NCI-H2171 (cell line): ENCODE data around the gene ORAI2.
"Not testable (repeated sequence)": the region's sequence is repeated elsewhere in the genome, so short reads cannot be mapped to it uniquely, and the experiment has no call there.

Experiments used
- DNase-seq: peaks from one replicate; lab custom pipeline; 2025; lab: John Stamatoyannopoulos, UW

The ORAI2 gene

DNA sequence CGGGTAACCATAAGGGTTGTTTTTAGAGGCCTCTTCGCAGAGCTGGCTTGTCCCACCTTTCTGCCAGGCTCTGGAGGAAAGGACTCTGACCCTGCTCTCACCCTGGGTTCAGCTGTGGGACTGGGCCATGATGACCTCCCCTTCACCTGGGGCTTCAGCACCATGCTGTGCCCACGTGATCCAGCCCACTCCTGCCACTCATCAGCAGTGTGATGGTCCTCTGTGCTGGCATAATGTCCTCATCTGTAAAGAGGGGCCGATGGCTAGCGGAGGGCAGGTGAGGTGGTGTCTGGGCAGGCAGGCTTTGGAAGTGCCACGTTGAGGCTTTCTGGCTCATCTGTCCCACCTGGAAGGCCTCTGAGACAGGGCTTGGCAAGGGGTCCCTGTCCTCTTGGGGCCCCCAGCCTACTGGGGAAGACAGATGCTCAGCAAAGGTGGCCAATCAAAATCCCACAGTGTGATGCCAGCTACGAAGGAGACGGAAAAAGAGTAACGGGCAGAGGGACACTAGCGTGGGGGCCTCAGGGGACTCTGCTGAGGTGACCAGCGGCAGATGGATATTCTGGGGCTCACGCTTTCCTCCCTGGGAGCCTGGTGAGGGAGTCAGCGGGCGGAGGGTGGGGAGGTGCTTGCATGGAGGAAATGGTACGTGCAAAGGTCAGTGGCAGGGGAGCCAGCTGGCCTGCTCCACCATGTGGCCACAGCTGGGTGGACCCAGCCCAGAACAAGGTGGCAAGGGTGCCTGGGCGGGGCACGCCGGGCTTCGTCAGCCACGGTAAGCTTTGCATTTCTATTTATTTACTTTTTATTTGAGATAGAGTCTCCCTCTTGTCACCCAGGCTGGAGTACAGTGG lies 36.8 kb downstream of the ORAI2 start:
- no peak for DNase-seq

DNA sequence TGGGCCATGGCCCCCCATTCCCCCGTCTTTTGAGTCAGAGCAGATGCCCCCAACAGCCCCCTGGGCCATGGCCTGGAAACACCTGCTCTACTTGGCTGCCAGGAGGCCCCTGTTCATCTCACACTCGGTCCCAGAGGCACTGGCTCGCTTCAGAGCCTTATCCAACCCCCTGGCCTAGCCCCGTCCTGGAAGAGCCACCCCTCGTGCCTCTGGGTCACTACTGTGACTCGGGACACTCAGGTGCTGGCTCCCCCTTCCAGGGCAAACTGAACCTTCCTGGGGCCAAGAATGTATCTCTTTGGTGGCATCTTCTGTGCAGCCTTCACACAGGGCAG lies 38.4 kb downstream of the ORAI2 start:
- DNase-seq, result no peak

DNA sequence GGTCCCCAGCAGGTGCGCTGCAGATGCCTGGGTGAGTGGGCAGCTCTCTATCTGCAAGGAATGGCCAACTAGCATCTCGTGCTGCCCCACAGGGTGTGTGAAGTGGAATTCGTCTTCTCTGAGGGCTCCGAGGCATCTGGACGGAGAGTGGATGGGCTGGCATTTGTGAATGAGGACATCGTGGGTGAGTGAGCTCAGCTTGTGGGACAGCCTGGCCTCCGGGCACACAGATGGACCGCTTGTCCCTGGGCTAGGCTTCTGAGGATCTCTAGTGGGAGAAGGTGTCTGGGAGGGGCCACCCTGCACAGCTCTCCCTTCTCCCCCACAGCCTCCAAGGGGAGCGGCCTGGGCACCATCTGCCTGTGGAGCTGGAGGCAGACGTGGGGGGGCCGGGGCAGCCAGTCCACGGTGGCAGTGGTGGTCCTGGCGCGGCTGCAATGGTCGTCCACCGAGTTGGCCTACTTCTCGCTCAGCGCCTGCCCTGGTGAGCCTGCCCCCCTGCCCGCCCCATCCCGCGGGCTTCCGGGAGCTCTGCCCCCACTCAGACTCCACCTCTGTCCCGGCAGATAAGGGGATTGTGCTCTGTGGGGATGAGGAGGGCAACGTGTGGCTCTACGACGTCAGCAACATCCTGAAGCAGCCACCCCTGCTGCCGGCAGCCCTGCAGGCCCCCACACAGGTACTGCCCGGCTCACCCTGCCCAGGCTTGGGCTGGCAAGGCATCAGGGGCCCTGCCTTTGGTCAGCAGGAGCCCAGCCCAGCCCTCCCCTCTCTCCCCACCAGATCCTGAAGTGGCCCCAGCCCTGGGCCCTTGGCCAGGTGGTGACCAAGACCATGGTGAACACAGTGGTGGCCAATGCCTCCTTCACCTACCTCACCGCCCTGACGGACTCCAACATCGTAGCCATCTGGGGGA lies 39.0 kb downstream of the ORAI2 start:
- no peak for DNase-seq

DNA sequence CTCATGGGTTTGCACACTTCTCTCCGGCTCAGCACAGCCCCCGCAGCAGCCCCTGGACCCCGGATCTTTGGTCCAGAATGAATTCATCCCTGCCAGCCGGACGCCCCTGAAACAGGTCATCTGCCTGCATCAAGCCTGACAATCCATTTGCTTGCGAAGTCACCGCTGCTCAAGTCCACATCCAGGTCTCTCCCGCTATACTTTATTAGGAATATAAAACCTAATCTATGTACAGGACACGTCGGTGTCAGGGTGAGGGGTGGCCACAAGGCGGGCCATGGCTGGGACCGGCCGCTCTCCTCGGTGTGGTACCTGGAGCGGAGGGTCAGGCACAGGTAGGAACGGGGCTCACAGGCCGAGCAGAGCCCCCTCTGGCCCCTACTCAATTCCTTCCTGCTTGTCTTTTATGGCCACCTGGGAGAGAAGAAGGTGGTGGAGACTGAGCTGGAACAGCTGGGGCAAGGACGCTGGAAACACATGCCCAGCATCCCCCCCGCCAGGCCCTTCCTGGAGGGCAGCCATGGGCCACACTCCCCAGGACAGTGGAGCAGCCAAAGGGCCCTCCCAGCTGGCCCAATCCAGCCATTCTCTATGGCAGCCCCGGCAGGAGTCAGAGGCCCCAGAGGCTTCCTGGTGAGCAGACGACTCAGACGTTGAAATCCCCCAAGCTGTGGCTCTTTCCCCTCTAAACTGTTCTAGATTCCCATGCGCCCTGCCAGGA lies 40.1 kb downstream of the ORAI2 start:
- DNase-seq, result no peak

DNA sequence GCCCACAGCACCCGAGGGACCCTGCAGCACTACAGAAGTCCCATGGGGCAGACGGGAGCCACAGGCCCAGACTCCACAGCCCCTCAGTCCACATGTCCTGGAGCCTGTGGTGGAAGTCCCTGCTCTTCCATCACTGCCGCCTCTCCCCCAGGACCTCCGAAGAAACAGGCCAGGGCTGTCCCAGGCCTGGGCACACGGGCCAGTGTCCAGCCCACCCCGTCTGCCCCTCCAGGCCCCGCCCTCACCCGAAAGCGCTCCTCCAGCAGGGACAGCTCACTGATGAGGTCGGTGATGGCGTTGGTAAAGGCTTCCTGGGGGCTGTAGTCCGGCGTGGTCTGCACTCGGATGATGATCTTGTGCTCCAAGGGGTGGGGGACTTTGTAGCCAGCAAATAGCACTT lies 40.7 kb downstream of the ORAI2 start:
- not testable (repeated sequence) for DNase-seq

DNA sequence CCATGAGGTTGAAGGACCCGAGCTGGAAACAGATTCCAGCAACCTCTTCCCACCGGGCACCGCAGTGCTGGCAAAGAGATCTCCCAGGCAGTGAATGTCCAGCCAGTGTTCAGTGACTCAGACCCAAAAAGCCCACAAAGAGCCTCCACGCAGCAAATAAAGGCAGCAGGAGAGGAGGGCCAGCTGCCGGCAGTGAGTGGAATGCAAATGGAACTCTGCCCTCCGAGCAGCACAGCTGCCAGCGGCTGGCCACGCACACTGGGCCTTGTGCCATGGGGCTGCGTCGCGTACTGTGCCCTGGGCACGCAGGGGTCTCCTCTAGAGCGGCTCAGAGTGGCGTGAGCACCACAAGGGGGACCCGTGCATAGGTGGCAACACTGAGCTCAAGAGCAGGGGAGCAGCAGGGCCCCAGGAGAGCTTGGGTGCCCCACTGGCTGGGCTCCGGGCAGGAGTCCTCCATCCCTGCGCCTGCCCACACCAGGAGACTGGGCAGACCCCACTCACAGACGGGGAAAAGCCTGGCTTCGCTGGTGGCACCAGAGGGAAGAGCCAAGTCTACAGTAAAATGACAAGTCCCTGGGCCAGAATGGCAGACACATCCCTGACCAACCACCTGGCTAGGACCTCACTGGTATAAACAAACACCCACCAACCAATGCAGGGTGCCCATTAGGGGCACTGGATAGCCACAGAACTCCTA lies 41.5 kb downstream of the ORAI2 start:
- not testable (repeated sequence) for DNase-seq

DNA sequence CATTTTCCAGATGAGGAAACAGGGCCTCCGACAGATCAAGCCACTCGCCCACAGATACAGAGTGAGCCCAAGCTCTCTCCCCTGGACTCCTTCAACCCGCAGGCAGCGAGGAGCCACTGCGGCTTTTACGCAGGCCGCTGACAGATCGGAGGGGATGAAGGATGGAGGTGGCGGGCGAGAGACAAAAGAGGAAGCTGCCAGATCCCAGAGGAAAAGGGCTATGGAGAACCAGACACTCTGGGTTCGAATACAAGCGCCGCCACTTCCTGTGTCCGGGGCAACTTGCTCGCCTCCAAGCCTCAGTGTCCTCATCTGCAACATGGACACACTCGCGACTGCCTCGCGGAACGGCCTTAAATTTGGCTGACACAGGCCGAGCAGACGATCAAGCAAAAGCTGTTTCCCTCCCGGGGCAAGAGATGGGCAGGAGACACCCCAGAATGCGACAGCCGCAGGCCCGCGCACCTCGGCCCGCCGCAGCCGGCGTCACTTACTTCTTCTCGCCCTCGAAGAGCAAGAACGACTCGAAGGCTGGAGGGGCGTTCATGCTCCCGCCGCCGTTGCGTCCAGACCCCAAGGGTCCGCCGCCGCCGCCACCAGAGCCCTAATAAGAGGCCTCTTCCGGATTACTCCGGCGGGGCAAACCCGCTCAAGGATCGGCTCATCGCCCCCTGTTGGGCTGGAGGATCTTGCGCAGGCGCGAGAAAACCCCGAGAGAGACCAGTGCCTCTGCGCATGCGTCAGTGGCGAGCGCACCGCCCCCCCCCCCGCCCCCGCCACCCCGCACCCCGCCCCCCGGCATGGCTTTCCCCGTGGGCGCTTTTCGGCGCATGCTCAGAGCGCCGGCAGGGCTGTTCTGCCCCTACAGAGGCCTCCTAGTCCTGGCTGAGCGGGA lies 45.2 kb downstream of the ORAI2 start, which contains the start of gene POLR2J:
Gene POLR2J, minus strand, starts transcription at position 609 of the 895 bp plus-strand sequence. Its CDS starts 62 bp downstream, at position 547.
- not testable (repeated sequence) for DNase-seq

DNA sequence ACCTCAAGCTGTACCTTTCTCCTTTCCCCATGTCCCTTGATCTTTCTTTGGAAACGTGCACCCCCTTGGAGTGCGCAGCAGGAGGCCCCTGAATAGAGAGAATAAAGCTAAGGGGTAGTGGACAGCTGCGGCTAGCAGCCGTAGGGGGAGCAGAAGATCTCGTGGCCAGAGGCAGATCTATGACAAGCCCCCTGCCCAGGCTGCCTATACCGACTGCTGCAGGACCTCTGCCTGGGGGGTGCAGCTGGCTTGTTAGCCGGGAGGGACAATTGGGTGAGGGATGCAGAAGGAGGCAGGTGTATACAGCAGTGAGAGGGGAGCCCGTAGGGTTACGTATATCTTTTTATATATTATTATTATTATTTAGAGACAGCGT lies 45.8 kb downstream of the ORAI2 start:
- not testable (repeated sequence) for DNase-seq

DNA sequence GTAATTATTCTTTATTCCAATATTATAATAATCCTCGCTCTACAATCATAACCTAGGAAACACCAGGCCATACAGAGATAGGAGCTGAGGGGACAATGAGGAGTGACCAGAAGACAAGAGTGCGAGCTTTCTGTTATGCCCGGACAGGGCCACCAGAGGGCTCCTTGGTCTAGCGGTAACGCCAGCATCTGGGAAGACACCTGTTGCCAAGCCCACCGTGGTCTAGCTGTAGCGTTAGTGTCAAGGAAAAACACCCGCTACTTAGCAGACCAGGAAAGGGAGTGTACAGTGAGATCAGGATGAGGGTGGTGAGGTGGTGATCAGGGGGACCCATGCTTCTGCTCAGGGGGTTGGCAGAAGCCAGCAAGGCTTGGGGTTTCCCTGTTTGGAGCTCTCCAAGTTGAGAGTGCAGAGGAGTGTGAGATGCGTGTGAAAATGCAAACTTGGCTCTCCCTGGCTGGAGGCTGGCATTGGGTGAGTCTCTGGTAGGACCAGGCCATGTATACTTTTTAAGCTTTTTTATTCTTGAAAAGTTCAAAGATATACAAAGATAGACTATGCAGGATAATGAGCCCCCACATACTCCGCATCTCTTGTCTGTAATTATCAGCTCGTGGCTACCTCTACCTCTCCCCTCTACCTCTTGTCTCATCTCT lies 46.7 kb downstream of the ORAI2 start:
- DNase-seq, result not testable (repeated sequence)

DNA sequence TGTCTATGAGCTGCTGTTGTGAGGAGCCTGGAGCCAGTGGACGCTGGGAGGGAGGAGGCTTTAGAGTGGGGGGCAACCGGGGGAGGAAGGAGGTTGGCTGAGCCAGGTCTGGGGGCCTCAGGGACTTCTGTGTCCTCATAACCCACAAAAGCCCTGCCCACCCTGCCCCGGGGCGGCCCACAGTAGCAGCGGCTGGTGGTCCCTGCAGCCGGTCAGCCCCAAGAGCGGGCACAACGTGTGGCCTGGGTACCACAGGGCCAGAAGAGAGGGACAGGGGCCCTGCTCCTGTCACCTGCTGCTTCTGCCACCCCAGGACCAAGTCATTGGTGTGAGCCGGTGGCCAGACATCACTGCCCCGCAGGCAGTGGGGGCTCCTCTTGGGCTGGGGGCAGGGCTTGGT lies 48.6 kb downstream of the ORAI2 start:
- not testable (repeated sequence) for DNase-seq

DNA sequence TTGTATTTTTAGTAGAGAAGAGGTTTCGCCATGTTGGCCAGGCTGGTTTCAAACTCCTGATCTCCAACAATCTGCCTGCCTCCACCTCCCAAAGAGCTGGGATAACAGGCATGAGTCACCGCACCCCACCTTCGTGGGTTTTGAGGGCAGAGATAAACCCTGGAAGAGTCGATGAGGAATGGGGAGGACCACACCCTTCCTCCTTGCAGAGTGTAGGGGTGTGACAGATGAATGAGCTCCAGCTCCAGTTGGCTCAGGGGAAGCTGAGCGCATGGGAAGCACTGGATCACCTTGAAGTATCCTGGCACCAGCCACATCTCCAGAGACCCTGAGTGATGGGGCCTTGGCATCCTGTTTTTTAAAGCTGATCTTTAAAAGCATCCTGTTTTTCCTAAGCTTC lies 50.9 kb downstream of the ORAI2 start:
- DNase-seq, result not testable (repeated sequence)

DNA sequence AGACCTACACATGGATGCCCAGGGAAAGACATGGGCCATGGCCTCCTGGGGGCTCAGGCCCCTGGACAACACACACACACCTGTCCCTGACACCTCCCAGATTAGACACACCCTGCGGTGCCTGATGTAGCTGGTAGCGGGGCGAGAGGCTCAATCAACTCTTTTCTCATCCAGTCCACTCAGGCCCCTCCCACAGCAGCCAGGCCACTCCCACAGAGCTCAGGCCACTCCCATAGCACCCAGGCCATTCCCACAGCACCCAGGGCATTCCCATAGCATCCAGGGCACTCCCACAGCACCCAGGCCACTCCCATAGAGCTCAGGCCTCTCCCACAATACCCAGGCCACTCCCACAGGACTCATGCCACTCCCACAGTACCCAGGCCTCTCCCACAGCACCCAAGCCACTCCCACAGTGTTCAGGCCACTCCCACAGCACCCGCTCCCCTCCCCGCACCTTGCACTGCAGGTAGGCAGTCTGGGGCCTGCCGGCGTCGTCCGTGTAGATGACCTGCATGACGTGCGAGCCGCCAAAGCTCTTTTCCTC lies 57.2 kb downstream of the ORAI2 start:
- not testable (repeated sequence) for DNase-seq

DNA sequence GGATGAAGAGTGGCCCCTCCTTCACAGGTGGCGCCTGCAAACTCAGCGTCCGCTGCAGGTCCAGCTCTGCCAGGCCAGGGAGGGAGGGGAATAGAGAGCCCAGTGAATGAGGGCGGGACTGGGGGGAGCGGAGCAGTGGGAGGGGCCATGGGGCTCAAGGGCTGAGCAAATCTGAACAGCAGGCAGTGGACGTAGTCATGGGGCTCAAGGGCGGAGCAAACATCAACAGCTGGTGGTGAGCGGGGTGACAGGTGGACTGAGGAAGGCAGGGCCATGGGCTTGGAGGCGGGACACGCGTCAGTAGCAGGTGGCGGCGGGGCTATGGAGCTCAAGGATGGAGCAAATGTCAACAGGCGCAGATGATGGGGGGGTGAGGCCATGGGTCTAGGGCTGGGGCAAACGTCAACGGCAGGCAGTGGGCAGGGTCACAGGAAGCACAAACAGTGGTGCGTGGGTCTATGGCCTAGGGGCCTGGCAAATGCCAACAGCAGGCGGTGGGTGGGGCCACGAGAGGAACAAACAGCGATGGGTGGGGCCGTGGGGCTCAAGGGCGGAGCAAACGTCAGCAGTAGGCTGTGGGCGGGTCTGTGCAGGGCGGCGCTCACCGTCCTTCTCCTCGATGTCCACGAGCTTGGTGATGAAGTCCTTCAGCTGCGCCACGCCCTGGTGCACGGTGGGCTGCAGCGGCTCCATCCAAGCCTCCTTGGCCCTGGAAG lies 60.0 kb downstream of the ORAI2 start:
- DNase-seq, result not testable (repeated sequence)

DNA sequence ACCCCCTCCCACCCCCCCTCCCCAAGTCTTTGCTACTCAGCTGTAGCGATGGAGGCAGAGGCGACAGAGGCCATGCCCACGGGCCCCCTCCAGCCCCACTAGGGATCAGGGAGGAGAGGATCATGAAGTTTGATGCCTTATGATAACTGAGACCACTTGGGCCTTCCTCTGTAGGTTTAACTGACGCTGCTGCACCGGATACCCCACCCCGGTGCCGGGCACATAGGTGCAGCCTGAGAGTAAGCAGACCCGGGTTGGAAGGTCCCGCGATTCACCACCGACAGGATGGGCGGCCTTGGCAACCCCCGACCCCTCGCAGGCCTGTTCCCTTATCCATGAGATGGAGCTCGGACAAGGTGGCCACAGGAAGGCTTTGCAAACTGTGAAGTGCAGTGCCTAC lies 60.7 kb downstream of the ORAI2 start:
- not testable (repeated sequence) for DNase-seq

DNA sequence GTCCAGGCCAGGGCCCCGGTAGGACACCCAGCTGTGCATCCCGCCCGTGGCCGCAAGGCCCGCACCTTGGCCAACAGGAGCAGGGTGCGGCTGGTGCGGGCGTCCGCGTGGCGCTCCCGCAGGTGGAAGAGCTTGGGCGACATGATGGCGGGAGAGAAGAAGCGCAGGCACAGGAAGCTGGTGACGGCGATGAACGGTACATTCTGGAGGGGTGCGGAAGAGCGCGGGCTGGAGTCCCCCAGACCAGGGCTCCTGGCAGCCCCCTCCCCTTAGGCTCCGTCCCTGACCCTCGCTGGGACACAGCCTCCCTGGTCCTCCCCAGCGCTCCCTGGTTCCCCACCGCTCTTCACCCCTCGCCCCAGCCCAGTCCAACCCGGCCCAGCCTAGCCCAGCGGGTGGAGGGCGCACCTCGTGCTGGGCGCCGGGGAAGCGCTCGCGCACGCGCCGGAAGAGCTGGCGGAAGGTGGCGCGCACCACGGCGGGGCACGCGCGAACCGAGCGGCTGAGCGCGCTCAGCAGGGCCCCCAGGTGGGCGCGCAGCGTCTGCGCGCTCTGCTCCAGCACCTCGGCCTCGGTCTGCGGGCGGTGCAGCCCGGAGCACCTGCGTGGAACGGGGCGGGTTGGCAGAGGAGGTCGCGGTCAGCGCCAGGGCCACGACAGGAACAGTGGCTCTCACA lies 61.2 kb downstream of the ORAI2 start:
- not testable (repeated sequence) for DNase-seq

DNA sequence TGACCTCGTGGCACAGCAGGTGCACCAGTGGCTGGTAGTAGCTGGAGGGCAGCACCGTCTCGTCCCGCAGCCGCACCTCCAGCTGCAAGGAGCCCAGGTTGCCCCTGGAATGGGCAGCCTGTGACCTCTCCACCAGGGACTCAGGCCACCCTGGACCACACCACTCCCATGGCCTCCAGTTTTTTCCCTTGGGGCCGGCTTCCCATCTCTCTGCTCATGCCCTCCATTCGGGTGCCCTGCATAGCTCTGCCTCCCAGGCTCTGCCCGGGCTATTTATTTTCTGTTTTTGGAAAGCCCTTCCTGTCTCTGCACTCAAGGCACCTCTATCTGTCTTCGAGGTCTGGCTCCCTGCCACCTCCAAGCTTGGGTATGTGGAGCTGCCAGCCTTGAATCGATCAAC lies 63.5 kb downstream of the ORAI2 start:
- DNase-seq, result not testable (repeated sequence)

DNA sequence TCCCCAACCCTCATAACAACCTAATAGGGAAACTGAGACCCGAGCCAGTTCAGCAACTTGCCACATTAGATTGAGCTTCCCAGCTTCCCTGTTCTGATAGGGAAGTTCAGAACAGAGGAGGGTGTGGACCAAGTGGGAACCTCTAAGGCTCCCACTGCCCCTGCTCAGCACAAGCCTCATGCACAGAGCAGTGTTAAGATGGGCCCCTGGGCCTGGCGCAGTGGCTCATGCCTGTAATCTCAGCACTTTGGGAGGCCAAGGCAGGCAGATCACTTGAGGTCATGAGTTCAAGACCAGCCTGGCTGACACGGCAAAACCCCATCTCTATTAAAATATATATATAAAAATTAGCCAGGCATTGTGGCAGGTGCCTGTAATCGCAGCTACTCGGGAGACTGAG lies 63.9 kb downstream of the ORAI2 start:
- DNase-seq, result not testable (repeated sequence)

DNA sequence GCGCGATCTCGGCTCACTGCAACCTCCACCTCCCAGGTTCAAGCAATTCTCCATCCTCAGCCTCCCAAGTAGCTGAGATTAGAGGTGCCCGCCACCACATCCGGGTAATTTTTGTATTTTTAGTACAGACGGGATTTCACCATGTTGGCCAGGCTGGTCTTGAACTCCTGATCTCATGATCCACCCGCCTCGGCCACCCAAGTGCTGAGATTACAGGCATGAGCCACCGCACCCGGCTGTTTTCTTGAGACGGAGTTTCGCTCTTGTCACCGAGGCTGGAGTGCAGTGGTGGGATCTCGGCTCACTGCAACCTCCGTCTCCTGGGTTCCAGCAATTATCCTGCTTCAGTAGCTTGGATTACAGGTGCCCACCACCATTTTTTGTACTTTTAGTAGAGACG lies 64.9 kb downstream of the ORAI2 start:
- not testable (repeated sequence) for DNase-seq
